GM12878 (cell line): Measurements from ENCODE around the gene CDH18. TPM values are rescaled to one million over a fixed set of nuclear protein-coding genes. Genes with fewer than 3 reads are reported as not detected.

ENCODE experiments used
- ATAC-seq: fragments of 200-7000 bp; cut with Tn5 transposase; 3 replicates; pipeline ENCODE4 v1.9.1; 2020; ENCODE audit warnings: mild to moderate bottlenecking, moderate library complexity
- BruUV-seq: library from RNA; stranded (reverse); fragments of 400-500 nt; replicated peaks from 2 replicates; lab custom pipeline; 2021; lab: Mats Ljungman, UMichigan
- CTCF ChIA-PET: fragments of 300-600 bp; sonication (Branson Sonifier 250); formaldehyde crosslinking; extraction: SDS; loops from one replicate; lab custom pipeline; 2021; ENCODE audit warnings: inconsistent platforms; lab: Yijun Ruan, JAX
- POLR2A ChIA-PET: fragments of 350-600 bp; formaldehyde crosslinking; extraction: SDS; loops from one replicate; lab custom pipeline; 2021; ENCODE audit warnings: inconsistent platforms; lab: Charles Lee
- RAD21 ChIA-PET: fragments of 300-600 bp; sonication (Branson Sonifier 250); formaldehyde crosslinking; loops from one replicate; lab custom pipeline; 2023; ENCODE audit warnings: antibody characterized with exemption; ENCODE audit not compliant: unreplicated experiment; lab: Charles Lee
- SMC1A ChIA-PET: fragments of 300-600 bp; sonication (Branson Sonifier 250); formaldehyde crosslinking; loops from one replicate; lab custom pipeline; 2023; ENCODE audit not compliant: unreplicated experiment, uncharacterized antibody; lab: Charles Lee
- DNase-seq: peaks from one replicate; pipeline ENCODE4 v3.0.0-alpha.2; 2011; ENCODE audit warnings: low read depth, low spot score
- FAIRE-seq: peaks from 3 replicates; lab custom pipeline; 2011; peaks lifted over from hg19 to GRCh38; lab: Jason Lieb, UNC
- H2AFZ ChIP-seq: 2 replicates; pipeline ENCODE4 v1.6.0; 2011; ENCODE audit warnings: low read depth, low read length, control low read depth; ENCODE audit not compliant: control insufficient read depth
- H3K27ac ChIP-seq: 2 replicates; pipeline ENCODE4 v1.5.1; 2011; ENCODE audit warnings: control low read depth; ENCODE audit not compliant: control insufficient read depth, insufficient read depth
- H3K27me3 ChIP-seq, 2 experiments: replicated peaks in 1 of 2; 2 replicates each; pipeline versions ENCODE4 v1.6.0 to v1.6.1; 2011; ENCODE audit warnings: low read length in 1 of 2; ENCODE audit not compliant: control insufficient read depth in 2 of 2, insufficient read depth in 2 of 2
- H3K36me3 ChIP-seq, 2 experiments: 2 replicates each; pipeline ENCODE4 v1.5.1; 2011; ENCODE audit warnings: low read length in 1 of 2; ENCODE audit not compliant: control insufficient read depth in 2 of 2, insufficient read depth in 2 of 2
- H3K4me1 ChIP-seq: 2 replicates; pipeline ENCODE4 v1.6.1; 2011; ENCODE audit warnings: mild to moderate bottlenecking, low read length, moderate library complexity, mixed read lengths; ENCODE audit not compliant: control insufficient read depth, insufficient read depth
- H3K4me2 ChIP-seq: 2 replicates; pipeline ENCODE4 v1.6.0; 2011; ENCODE audit warnings: control low read depth; ENCODE audit not compliant: control insufficient read depth, insufficient read depth
- H3K4me3 ChIP-seq: fragments of 200-600 bp; sonication (generic); 2 replicates; pipeline ENCODE4 v1.5.1; 2016
- H3K79me2 ChIP-seq: 2 replicates; pipeline ENCODE4 v1.6.0; 2011; ENCODE audit warnings: low read length; ENCODE audit not compliant: control insufficient read depth, insufficient read depth
- H3K9ac ChIP-seq: 2 replicates; pipeline ENCODE4 v1.8.0; 2011; ENCODE audit warnings: low read length, control low read depth, mixed read lengths; ENCODE audit not compliant: control insufficient read depth, insufficient read depth
- H3K9me3 ChIP-seq: replicated peaks from 3 replicates; pipeline ENCODE4 v1.5.1; 2011; ENCODE audit warnings: mild to moderate bottlenecking, low read length; ENCODE audit not compliant: control insufficient read depth, insufficient read depth
- H4K20me1 ChIP-seq: 2 replicates; pipeline ENCODE4 v1.6.0; 2011; ENCODE audit not compliant: control insufficient read depth, insufficient read depth
- ASH2L ChIP-seq: fragments of 300-600, 200-600 bp; sonication (generic); IDR thresholded peaks from 2 replicates; pipeline ENCODE4 v1.6.1; 2017; ENCODE audit warnings: low read depth, mild to moderate bottlenecking, borderline replicate concordance
- CBX5 ChIP-seq: sonication (generic); IDR thresholded peaks from 2 replicates; pipeline ENCODE4 v1.6.1; 2016; ENCODE audit warnings: low read depth, moderate library complexity, mild to moderate bottlenecking, inconsistent platforms
- CREB1 ChIP-seq: IDR thresholded peaks from 2 replicates; pipeline ENCODE4 v1.6.1; 2012; ENCODE audit warnings: low read depth, mild to moderate bottlenecking, inconsistent platforms
- EGR1 ChIP-seq, 2 experiments: IDR thresholded peaks; 1 replicate in 1 of 2; 2 replicates in 1 of 2; pipeline ENCODE4 v1.6.1; 2011 to 2012; ENCODE audit warnings: low read depth in 2 of 2, low read length in 2 of 2, borderline replicate concordance in 1 of 2, mild to moderate bottlenecking in 1 of 2, moderate library complexity in 1 of 2
- JUND ChIP-seq: IDR thresholded peaks from 2 replicates; pipeline ENCODE4 v1.6.1; 2012; ENCODE audit warnings: low read depth, mild to moderate bottlenecking, low read length, improper control_type of control experiment, moderate library complexity
- NRF1 ChIP-seq: conservative IDR thresholded peaks from 2 replicates; pipeline ENCODE4 v1.6.1; 2011; ENCODE audit warnings: mild to moderate bottlenecking, low read depth, low read length, improper control_type of control experiment
- POLR2A ChIP-seq: IDR thresholded peaks from 2 replicates; pipeline ENCODE4 v1.6.1; 2011; ENCODE audit warnings: low read depth, mild to moderate bottlenecking, low read length
- RCOR1 ChIP-seq: conservative IDR thresholded peaks from 2 replicates; pipeline ENCODE4 v1.6.1; 2012; ENCODE audit warnings: low read depth, low read length, improper control_type of control experiment
- TARDBP ChIP-seq: IDR thresholded peaks from 2 replicates; pipeline ENCODE4 v1.6.1; 2016; ENCODE audit warnings: borderline replicate concordance
- ZNF592 ChIP-seq: fragments of 450-650 bp; IDR thresholded peaks from 2 replicates; pipeline ENCODE4 v1.6.1; 2017; ENCODE audit warnings: mild to moderate bottlenecking, moderate library complexity
- WGBS: methylation state at CpG from one replicate; pipeline ENCODE4 v1.1.6; 2016; ENCODE audit warnings: low lambda C conversion rate; ENCODE audit not compliant: insufficient replicate concordance, insufficient coverage; ENCODE audit errors: missing lambda C conversion rate; 5-methylcytosine and 5-hydroxymethylcytosine counted together
- in situ Hi-C: fragments of 300-500 bp; cut with MboI; formaldehyde crosslinking; loops from 9 replicates; pipeline ENCODE4 v1.14.3; 2018; ENCODE audit warnings: mixed read lengths
- intact Hi-C: fragments of 100-400 bp; cut with micrococcal nuclease; formaldehyde crosslinking; loops from one replicate; pipeline ENCODE4 v1.14.2; 2022; ENCODE audit not compliant: unreplicated experiment
- polyA plus RNA-seq, 11 experiments: library from polyadenylated mRNA; depleted of rRNA in 4 of 11; unstranded in 6 of 11; stranded (reverse) in 5 of 11; fragments of >200 nt; fragmentation: Nextera tagmentation in 4 of 11; fragmentation: Illumina TruSeq in 1 of 11; extraction: Ambion mirVana in 4 of 11; extraction: Trizol in 1 of 11; gene quantifications; 1 replicate in 1 of 11; 2 replicates in 10 of 11; pipeline versions ENCODE4 v1.2.1 to v1.2.3, GENCODE V29; 2011 to 2016; ENCODE audit warnings: inconsistent platforms in 2 of 11, missing spikeins in 2 of 11, low read depth in 1 of 11
- total RNA-seq, 4 experiments: library from RNA; depleted of rRNA in 3 of 4; stranded (reverse); fragments of >200 nt in 3 of 4; fragmentation: Illumina TruSeq in 1 of 4; extraction: Trizol in 1 of 4; gene quantifications; 2 replicates each; pipeline versions ENCODE4 v1.2.1 to v1.2.3, GENCODE V29; 2013 to 2021
- TF ChIP-seq, protein P1 (sequence below): fragments of 450-650 bp; IDR thresholded peaks from 2 replicates; pipeline ENCODE4 v1.6.1; 2017; ENCODE audit warnings: low read depth, mild to moderate bottlenecking, moderate library complexity

CDH18 gene
- total and polyA plus RNA-seq, 10 of the 15 experiments (the other 5 are each of a cell fraction or from before 2014, with no cell fraction given), result 0.41 TPM; not detected in 9

- TF ChIP-seq, protein P1, sequence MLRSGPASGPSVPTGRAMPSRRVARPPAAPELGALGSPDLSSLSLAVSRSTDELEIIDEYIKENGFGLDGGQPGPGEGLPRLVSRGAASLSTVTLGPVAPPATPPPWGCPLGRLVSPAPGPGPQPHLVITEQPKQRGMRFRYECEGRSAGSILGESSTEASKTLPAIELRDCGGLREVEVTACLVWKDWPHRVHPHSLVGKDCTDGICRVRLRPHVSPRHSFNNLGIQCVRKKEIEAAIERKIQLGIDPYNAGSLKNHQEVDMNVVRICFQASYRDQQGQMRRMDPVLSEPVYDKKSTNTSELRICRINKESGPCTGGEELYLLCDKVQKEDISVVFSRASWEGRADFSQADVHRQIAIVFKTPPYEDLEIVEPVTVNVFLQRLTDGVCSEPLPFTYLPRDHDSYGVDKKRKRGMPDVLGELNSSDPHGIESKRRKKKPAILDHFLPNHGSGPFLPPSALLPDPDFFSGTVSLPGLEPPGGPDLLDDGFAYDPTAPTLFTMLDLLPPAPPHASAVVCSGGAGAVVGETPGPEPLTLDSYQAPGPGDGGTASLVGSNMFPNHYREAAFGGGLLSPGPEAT, result no peak
- no peak for DNase-seq
- Histone ChIP-seq H4K20me1 (no peaks in the 10 kb centered on the region), H3K4me1 (no peaks in the 10 kb centered on the region), H3K9ac (no peak overlapping the region), H3K79me2 (no peaks in the 10 kb centered on the region), H3K27ac (no peak overlapping the region), H3K36me3 (no peaks in the 10 kb centered on the region), H3K27me3 (no peaks in the 10 kb centered on the region), H2AFZ (no peak overlapping the region), H3K4me2 (no peak overlapping the region), H3K9me3 (no peaks in the 10 kb centered on the region), H3K4me3 (no peak overlapping the region)
- ChIA-PET POLR2A (no interaction called here), RAD21 (no interaction called here), SMC1A (no interaction called here), CTCF (interaction anchor here (1.2 kb wide), 1 partner anchor 9 kb away, joined by 3 read pairs; no protein-coding TSS in a partner anchor)
- in situ Hi-C loops (no loop called here), intact Hi-C loops (no loop called here)
- no peak for FAIRE-seq
- BruUV-seq, result no TSS peak
- ATAC-seq, result no peak
- 0% methylated on average over 1 of the region's 1 CpG for WGBS
These were observed 47.8 kb downstream of the CDH18 start for GRCh38 chr5:19940192-19940591.

DNA sequence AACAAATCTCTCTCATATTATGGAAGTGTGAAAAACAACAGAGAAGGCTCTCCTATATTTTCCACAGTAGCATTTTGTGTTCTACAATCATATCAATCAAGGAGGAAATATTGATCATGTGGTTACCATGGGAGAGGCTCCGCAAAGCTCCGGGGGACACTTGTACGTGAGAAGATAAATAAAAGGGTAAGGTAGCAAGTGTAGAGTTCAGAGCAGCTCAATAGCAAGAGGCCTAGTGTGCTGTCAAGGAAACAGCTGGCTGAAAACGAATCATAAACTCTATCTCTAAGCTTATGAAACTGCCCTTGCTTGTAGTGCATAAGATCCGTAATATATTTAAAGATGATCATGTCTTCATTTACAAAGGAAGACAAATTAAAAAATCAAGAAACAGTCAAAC, 57.5 kb downstream of the CDH18 start:
- 56% methylated on average over 5 of the region's 5 CpGs for WGBS
- Histone ChIP-seq H3K27ac (no peak overlapping the region), H3K36me3 (no peaks in the 10 kb centered on the region), H3K9ac (no peak overlapping the region), H3K79me2 (no peaks in the 10 kb centered on the region), H2AFZ (no peak overlapping the region), H3K27me3 (no peaks in the 10 kb centered on the region), H3K4me1 (no peaks in the 10 kb centered on the region), H3K4me2 (no peak overlapping the region), H3K4me3 (no peak overlapping the region), H3K9me3 (no peaks in the 10 kb centered on the region), H4K20me1 (no peaks in the 10 kb centered on the region)
- no peak for FAIRE-seq
- ChIA-PET POLR2A (no interaction called here), RAD21 (no interaction called here), SMC1A (interaction anchor here (1.0 kb wide), 1 partner anchor 36 kb away, joined by 3 read pairs; no protein-coding TSS in a partner anchor), CTCF (interaction anchor here (1.0 kb wide), 1 partner anchor 16 kb away, joined by 3 read pairs; no protein-coding TSS in a partner anchor)
- no peak for ATAC-seq
- in situ Hi-C loops, result no loop called here
- intact Hi-C loops, result no loop called here
- no peak for DNase-seq
- BruUV-seq, result no TSS peak
- TF ChIP-seq POLR2A (no peak), CBX5 (no peak), NRF1 (no peak), EGR1 (IDR thresholded peaks at IDR 0.05; ENCODE audit: borderline replicate concordance in 1 of 2, low read depth in 2 of 2, low read length in 2 of 2) (no peak), RCOR1 (no peak), TARDBP (no peak), ZNF592 (no peak), ASH2L (no peak), CREB1 (no peak), JUND (no peak)
